Astrocyte of the cerebellum (primary cell): ENCODE data around the gene PRKAR2A.

Experiments
- DNase-seq: peaks from one replicate; pipeline ENCODE4 v3.0.0-alpha.2; 2011; ENCODE audit warnings: low read depth
- H3K4me3 ChIP-seq: 2 replicates; pipeline ENCODE4 v1.5.1; 2011; ENCODE audit warnings: mild to moderate bottlenecking, low read depth, low read length, moderate library complexity
- CTCF ChIP-seq: IDR thresholded peaks from 2 replicates; pipeline ENCODE4 v1.5.1; 2012; ENCODE audit warnings: low read length, low read depth, moderate library complexity, mild to moderate bottlenecking; ENCODE audit errors: missing control alignments
- in situ Hi-C: cut with HindIII; loops from 2 replicates; pipeline ENCODE4 v1.10.0; 2017; ENCODE audit warnings: low sequenced_read_pairs

Gene PRKAR2A

GRCh38 chr3:48707157-48707556 is 140.5 kb downstream of the PRKAR2A start:
- DNase-seq = no peak
- in situ Hi-C loops = no loop called here

GRCh38 chr3:48702320-48702920 is 145.3 kb downstream of the PRKAR2A start:
- TF ChIP-seq CTCF = no peak
- H3K4me3 ChIP-seq = no peak overlapping the region
- in situ Hi-C loops = no loop called here
- DNase-seq = no peak

More at GRCh38 chr3:48707157-48707556, 140.5 kb downstream of the PRKAR2A start:
- no peak overlapping the region for H3K4me3 ChIP-seq
- no peak for TF ChIP-seq CTCF

GRCh38 chr3:48700731-48701405 is 146.8 kb downstream of the PRKAR2A start:
- in situ Hi-C loops = no loop called here
- no peak for DNase-seq
- H3K4me3 ChIP-seq = no peak overlapping the region
- TF ChIP-seq CTCF = no peak

GRCh38 chr3:48698891-48699290 is 148.8 kb downstream of the PRKAR2A start:
- TF ChIP-seq CTCF = no peak
- DNase-seq = no peak
- no peak overlapping the region for H3K4me3 ChIP-seq
- in situ Hi-C loops = no loop called here

- no peak overlapping the region for H3K4me3 ChIP-seq
- in situ Hi-C loops = no loop called here
- TF ChIP-seq CTCF = no peak
- DNase-seq = no peak
These were observed 149.7 kb downstream of the PRKAR2A start for GRCh38 chr3:48697952-48698351.

GRCh38 chr3:48696601-48697000 is 151.1 kb downstream of the PRKAR2A start:
- in situ Hi-C loops = no loop called here
- no peak overlapping the region for H3K4me3 ChIP-seq
- no peak for TF ChIP-seq CTCF
- no peak for DNase-seq
